ENCODE data around the gene ENO4.

DNA sequence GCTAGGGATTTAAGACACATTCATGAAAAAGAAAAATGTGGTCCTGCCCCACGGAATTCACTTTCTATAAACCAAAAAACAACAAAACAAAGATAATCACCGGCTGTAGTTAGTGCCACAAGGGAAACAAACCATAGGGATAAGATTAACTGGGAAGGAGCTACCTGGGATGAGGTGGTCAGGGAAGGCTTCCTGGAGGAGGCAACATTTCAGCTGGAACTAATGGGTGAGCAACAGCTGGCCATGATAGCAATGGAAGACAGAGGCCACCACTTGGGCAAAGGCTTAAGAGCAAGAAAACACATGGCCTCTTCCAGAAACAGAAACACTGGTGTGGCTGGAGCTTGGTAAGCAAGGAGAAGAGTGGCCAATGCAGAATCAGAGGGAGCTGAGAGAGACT is 38.4 kb upstream of the ENO4 start:
- TF ChIP-seq, protein P1, sequence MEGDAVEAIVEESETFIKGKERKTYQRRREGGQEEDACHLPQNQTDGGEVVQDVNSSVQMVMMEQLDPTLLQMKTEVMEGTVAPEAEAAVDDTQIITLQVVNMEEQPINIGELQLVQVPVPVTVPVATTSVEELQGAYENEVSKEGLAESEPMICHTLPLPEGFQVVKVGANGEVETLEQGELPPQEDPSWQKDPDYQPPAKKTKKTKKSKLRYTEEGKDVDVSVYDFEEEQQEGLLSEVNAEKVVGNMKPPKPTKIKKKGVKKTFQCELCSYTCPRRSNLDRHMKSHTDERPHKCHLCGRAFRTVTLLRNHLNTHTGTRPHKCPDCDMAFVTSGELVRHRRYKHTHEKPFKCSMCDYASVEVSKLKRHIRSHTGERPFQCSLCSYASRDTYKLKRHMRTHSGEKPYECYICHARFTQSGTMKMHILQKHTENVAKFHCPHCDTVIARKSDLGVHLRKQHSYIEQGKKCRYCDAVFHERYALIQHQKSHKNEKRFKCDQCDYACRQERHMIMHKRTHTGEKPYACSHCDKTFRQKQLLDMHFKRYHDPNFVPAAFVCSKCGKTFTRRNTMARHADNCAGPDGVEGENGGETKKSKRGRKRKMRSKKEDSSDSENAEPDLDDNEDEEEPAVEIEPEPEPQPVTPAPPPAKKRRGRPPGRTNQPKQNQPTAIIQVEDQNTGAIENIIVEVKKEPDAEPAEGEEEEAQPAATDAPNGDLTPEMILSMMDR (IDR thresholded peaks at IDR 0.05 in 2 of 3, conservative IDR thresholded peaks at IDR 0.05 in 1 of 3; ENCODE audit: borderline replicate concordance in 1 of 3, insufficient read depth in 1 of 3, low read depth in 2 of 3, low read length in 2 of 3) = no peak
- TF ChIP-seq POLR2A (IDR thresholded peaks at IDR 0.05; ENCODE audit: borderline replicate concordance, extremely low read depth, insufficient read depth, insufficient read length) = no peak

Data from HCT116 (cell line).